GM23248 (cell line): ENCODE data around the gene TTC39B. TPM values are rescaled to one million over a fixed set of nuclear protein-coding genes. Genes with fewer than 3 reads are reported as not detected.

Source experiments
- DNase-seq: peaks from one replicate; pipeline ENCODE4 v3.0.0-alpha.2; 2015
- H2AFZ ChIP-seq: fragments of 200-600 bp; sonication (generic); 2 replicates; pipeline ENCODE4 v1.6.1; 2016; ENCODE audit warnings: antibody characterized with exemption
- H3F3A ChIP-seq: fragments of 200-600 bp; sonication (generic); 2 replicates; pipeline ENCODE4 v1.6.1; 2016; ENCODE audit warnings: mild to moderate bottlenecking, antibody characterized with exemption, mixed run types; ENCODE audit not compliant: insufficient read depth
- H3K27ac ChIP-seq: fragments of 200-600 bp; sonication (generic); 2 replicates; pipeline ENCODE4 v1.5.1; 2016; ENCODE audit warnings: mild to moderate bottlenecking
- H3K27me3 ChIP-seq: fragments of 200-600 bp; sonication (generic); replicated peaks from 2 replicates; pipeline ENCODE4 v1.6.1; 2016; ENCODE audit warnings: mild to moderate bottlenecking; ENCODE audit not compliant: insufficient read depth
- H3K36me3 ChIP-seq: fragments of 200-600 bp; sonication (generic); 2 replicates; pipeline ENCODE4 v1.6.1; 2016; ENCODE audit warnings: low read depth, mild to moderate bottlenecking
- H3K4me1 ChIP-seq: fragments of 200-600 bp; sonication (generic); 2 replicates; pipeline ENCODE4 v1.6.1; 2016; ENCODE audit warnings: mild to moderate bottlenecking; ENCODE audit not compliant: insufficient read depth
- H3K4me2 ChIP-seq: fragments of 200-600 bp; sonication (generic); one replicate; pipeline ENCODE4 v1.6.1; 2016; ENCODE audit warnings: mild to moderate bottlenecking; ENCODE audit not compliant: unreplicated experiment
- H3K4me3 ChIP-seq: fragments of 200-600 bp; sonication (generic); 2 replicates; pipeline ENCODE4 v1.5.1; 2016; ENCODE audit warnings: mild to moderate bottlenecking
- H3K79me2 ChIP-seq: fragments of 200-600 bp; sonication (generic); 2 replicates; pipeline ENCODE4 v1.6.1; 2016; ENCODE audit warnings: mild to moderate bottlenecking; ENCODE audit not compliant: insufficient read depth
- H3K9ac ChIP-seq: fragments of 200-600 bp; sonication (generic); 2 replicates; pipeline ENCODE4 v1.6.1; 2016; ENCODE audit warnings: mild to moderate bottlenecking
- H3K9me2 ChIP-seq: fragments of 200-600 bp; sonication (generic); 2 replicates; pipeline ENCODE4 v1.6.1; 2016; ENCODE audit warnings: mixed run types, mild to moderate bottlenecking, moderate library complexity; ENCODE audit not compliant: insufficient read depth
- H3K9me3 ChIP-seq: fragments of 200-600 bp; sonication (generic); one replicate; pipeline ENCODE4 v1.6.1; 2017; ENCODE audit warnings: low read depth
- H4K20me1 ChIP-seq: fragments of 200-600 bp; sonication (generic); 2 replicates; pipeline ENCODE4 v1.6.0; 2016; ENCODE audit not compliant: insufficient read depth
- EZH2 ChIP-seq: fragments of 200-600 bp; sonication (generic); IDR thresholded peaks from 2 replicates; pipeline ENCODE4 v1.6.1; 2018; ENCODE audit warnings: antibody characterized with exemption, mild to moderate bottlenecking; ENCODE audit not compliant: insufficient read depth, poor library complexity, severe bottlenecking
- EZH2phosphoT487 ChIP-seq: fragments of 200-600 bp; sonication (generic); IDR thresholded peaks from 2 replicates; pipeline ENCODE4 v1.6.1; 2018; ENCODE audit warnings: antibody characterized with exemption, moderate library complexity, mild to moderate bottlenecking, low read depth; ENCODE audit not compliant: insufficient read depth
- WGBS, 2 experiments: methylation state at CpG; one replicate each; pipeline ENCODE4 v1.1.6; 2015 to 2017; ENCODE audit warnings: low lambda C conversion rate in 2 of 2, low coverage in 1 of 2; ENCODE audit errors: missing lambda C conversion rate in 2 of 2; 5-methylcytosine and 5-hydroxymethylcytosine counted together
- in situ Hi-C: fragments of 300-500 bp; cut with MboI; formaldehyde crosslinking; loops from 2 replicates; pipeline ENCODE4 v1.15.0; 2020
- polyA plus RNA-seq: library from polyadenylated mRNA; unstranded; fragments of >200 nt; fragmentation: Nextera tagmentation; extraction: Ambion mirVana; gene quantifications from 2 replicates; pipeline ENCODE4 v1.2.1, GENCODE V29; 2016
- total RNA-seq: library from RNA; depleted of rRNA; stranded (reverse); fragments of >200 nt; shearing (Covaris generic); gene quantifications from 2 replicates; pipeline ENCODE4 v1.2.3, GENCODE V29; 2014

TTC39B gene
- total and polyA plus RNA-seq, 2 experiments from 2014 or later, result 6.3 to 10.9 TPM

GRCh38 chr9:15137658-15138356 lies 169.2 kb downstream of the TTC39B start:
- H2AFZ ChIP-seq, result no peak overlapping the region
- no peaks in the 10 kb centered on the region for H3F3A ChIP-seq
- no peaks in the 10 kb centered on the region for H3K9me3 ChIP-seq
- no peak for DNase-seq
- H3K4me1 ChIP-seq, result no peaks in the 10 kb centered on the region
- TF ChIP-seq EZH2phosphoT487 (no peak), EZH2 (no peak)
- in situ Hi-C loops, result loop anchor here (25.0 kb wide), 1 partner anchor 526 kb away; no protein-coding TSS in a partner anchor
- no peaks in the 10 kb centered on the region for H3K79me2 ChIP-seq
- no peak overlapping the region for H3K27ac ChIP-seq
- no peak overlapping the region for H3K9ac ChIP-seq
- H3K36me3 ChIP-seq, result no peaks in the 10 kb centered on the region
- no peaks in the 10 kb centered on the region for H3K27me3 ChIP-seq
- H3K9me2 ChIP-seq, result no peaks in the 10 kb centered on the region
- no peak overlapping the region for H3K4me2 ChIP-seq
- 88 to 92% methylated on average over 6 of the region's 6 CpGs for WGBS, 2 experiments
- no peak overlapping the region for H3K4me3 ChIP-seq
- H4K20me1 ChIP-seq, result no peaks in the 10 kb centered on the region

- Histone ChIP-seq H3K4me3 (no peak overlapping the region), H3K9me2 (no peaks in the 10 kb centered on the region), H4K20me1 (no peaks in the 10 kb centered on the region), H3K27me3 (no peaks in the 10 kb centered on the region), H2AFZ (no peak overlapping the region), H3K79me2 (no peaks in the 10 kb centered on the region), H3F3A (no peaks in the 10 kb centered on the region), H3K9ac (no peak overlapping the region), H3K27ac (no peak overlapping the region), H3K9me3 (no peaks in the 10 kb centered on the region), H3K4me2 (no peak overlapping the region), H3K4me1 (no peaks in the 10 kb centered on the region), H3K36me3 (no peaks in the 10 kb centered on the region)
- TF ChIP-seq EZH2 (no peak), EZH2phosphoT487 (no peak)
- in situ Hi-C loops, result loop anchor here (25.0 kb wide), 1 partner anchor 525 kb away; no protein-coding TSS in a partner anchor
- DNase-seq, result no peak
- 74 to 82% methylated on average over 2 of the region's 2 CpGs for WGBS, 2 experiments
These were observed 169.9 kb downstream of the TTC39B start for GRCh38 chr9:15137089-15137488.

- H3K4me1 ChIP-seq, result no peaks in the 10 kb centered on the region
- WGBS, 2 experiments, result 86 to 90% methylated on average over 5 of the region's 5 CpGs
- TF ChIP-seq EZH2phosphoT487, result no peak
- no peak for TF ChIP-seq EZH2
- no peak overlapping the region for H3K9ac ChIP-seq
- H3F3A ChIP-seq, result no peaks in the 10 kb centered on the region
- H3K4me3 ChIP-seq, result no peak overlapping the region
- H2AFZ ChIP-seq, result no peak overlapping the region
- H3K79me2 ChIP-seq, result no peaks in the 10 kb centered on the region
- H3K27me3 ChIP-seq, result no peaks in the 10 kb centered on the region
- H3K4me2 ChIP-seq, result no peak overlapping the region
- no peaks in the 10 kb centered on the region for H3K9me3 ChIP-seq
- in situ Hi-C loops, result loop anchor here (25.0 kb wide), 1 partner anchor 524 kb away; no protein-coding TSS in a partner anchor
- no peaks in the 10 kb centered on the region for H3K36me3 ChIP-seq
- no peaks in the 10 kb centered on the region for H3K9me2 ChIP-seq
- DNase-seq, result peak; percentile 9
- no peaks in the 10 kb centered on the region for H4K20me1 ChIP-seq
- H3K27ac ChIP-seq, result no peak overlapping the region
These were observed 170.4 kb downstream of the TTC39B start for GRCh38 chr9:15136646-15137045.

- H3K36me3 ChIP-seq, result no peaks in the 10 kb centered on the region
- in situ Hi-C loops, result loop anchor here (25.0 kb wide), 1 partner anchor 523 kb away; no protein-coding TSS in a partner anchor
- H4K20me1 ChIP-seq, result no peaks in the 10 kb centered on the region
- H3K4me1 ChIP-seq, result no peaks in the 10 kb centered on the region
- H3F3A ChIP-seq, result no peaks in the 10 kb centered on the region
- no peaks in the 10 kb centered on the region for H3K27me3 ChIP-seq
- peak; percentile 86 for DNase-seq
- 20 to 23% methylated on average over 18 of the region's 18 CpGs for WGBS, 2 experiments
- no peak overlapping the region for H3K27ac ChIP-seq
- H3K4me3 ChIP-seq, result peak overlapping the region; percentile 57
- peak overlapping the region; percentile 83 for H2AFZ ChIP-seq
- TF ChIP-seq EZH2phosphoT487 (no peak), EZH2 (no peak)
- no peaks in the 10 kb centered on the region for H3K9me3 ChIP-seq
- no peaks in the 10 kb centered on the region for H3K9me2 ChIP-seq
- H3K4me2 ChIP-seq, result peak overlapping the region; percentile 67
- no peaks in the 10 kb centered on the region for H3K79me2 ChIP-seq
- H3K9ac ChIP-seq, result peak overlapping the region; percentile 50
These were observed 171.7 kb downstream of the TTC39B start for GRCh38 chr9:15135164-15135792.
